Adrenal gland (tissue), 12 donors: ENCODE results near the gene MACF1. TPM values are rescaled to one million over a fixed set of nuclear protein-coding genes. Genes with fewer than 3 reads are reported as not detected.
"Not testable (repeated sequence)": the region's sequence is repeated elsewhere in the genome, so short reads cannot be mapped to it uniquely, and the experiment has no call there.

Experiments
- DNase-seq, 7 donors: peaks; one replicate each; pipeline ENCODE4 v3.0.0-alpha.2; 2019 to 2020
- H3K27ac ChIP-seq, 5 donors: fragments of 200-600 bp; sonication (generic) in 4 of 5; 1 replicate in 3 of 5; 2 replicates in 2 of 5; pipeline versions ENCODE4 v1.5.1 to v1.8.0; 2016 to 2020; ENCODE audit warnings: mild to moderate bottlenecking in 1 of 5
- H3K27me3 ChIP-seq: fragments of 200-600 bp; 2 replicates; pipeline ENCODE4 v1.8.0; 2021
- H3K36me3 ChIP-seq, 2 donors: fragments of 200-600 bp; replicated peaks in 1 of 2; 1 replicate in 1 of 2; 2 replicates in 1 of 2; pipeline versions ENCODE4 v1.5.1 to v1.8.0; 2018 to 2022
- H3K4me1 ChIP-seq, 2 donors: fragments of 200-600 bp; replicated peaks in 1 of 2; 1 replicate in 1 of 2; 2 replicates in 1 of 2; pipeline versions ENCODE4 v1.5.1 to v1.8.0; 2018 to 2021
- H3K4me3 ChIP-seq, 4 donors: fragments of 200-600 bp; sonication (generic) in 3 of 4; one replicate each; pipeline ENCODE4 v1.5.1; 2016 to 2018
- H3K9me3 ChIP-seq, 3 donors: fragments of 200-600 bp; sonication (generic) in 1 of 3; replicated peaks in 1 of 3; 1 replicate in 2 of 3; 2 replicates in 1 of 3; pipeline versions ENCODE4 v1.5.1 to v1.8.0; 2016 to 2021
- POLR2A ChIP-seq, 2 donors: fragments of 450-650 bp; IDR thresholded peaks; one replicate each; pipeline ENCODE4 v1.6.1; 2017; ENCODE audit warnings: antibody characterized with exemption in 2 of 2, mild to moderate bottlenecking in 2 of 2, moderate library complexity in 1 of 2
- WGBS, 4 donors: extraction: QIAGEN DNeasy Blood & Tissue Kit in 2 of 4; methylation state at CpG; one replicate each; pipeline versions ENCODE4 v1.1.5 to v1.1.7; 2013 to 2017; 5-methylcytosine and 5-hydroxymethylcytosine counted together
- intact Hi-C, 2 donors: fragments of 100-400 bp; cut with DNase I; formaldehyde crosslinking; loops; one replicate each; pipeline versions ENCODE4 v1.14.1 to v1.15.0; 2022 to 2023
- polyA plus RNA-seq, 3 donors: library from polyadenylated mRNA; stranded (reverse); fragments of 200-250 nt in 2 of 3; fragments of 350-450 nt in 1 of 3; fragmentation: Illumina TruSeq in 1 of 3; extraction: RNeasy Lipid Tissue Mini Kit (QIAGEN cat#74804) in 1 of 3; gene quantifications; one replicate each; pipeline ENCODE4 v1.2.3, GENCODE V29; 2013 to 2014
- total RNA-seq, 9 donors: library from RNA; depleted of rRNA in 4 of 9; stranded (reverse); fragments of >200 nt in 4 of 9; fragments of 120-200 nt in 1 of 9; fragmentation: NEBNext Ultra II Directional in 1 of 9; extraction: Animal tissue kit (Norgen Biotek cat#: 25700) in 1 of 9; gene quantifications; one replicate each; pipeline versions ENCODE4 v1.1.0 to v1.2.4, GENCODE V29; 2013 to 2023
- TF ChIP-seq, protein P1 (sequence below), 6 experiments: fragments of 450-650 bp in 4 of 6; fragments of 200-600 bp in 2 of 6; sonication (generic) in 1 of 6; IDR thresholded peaks; 1 replicate in 5 of 6; 2 replicates in 1 of 6; pipeline versions ENCODE4 v1.5.1 to v1.8.0; 2016 to 2021; ENCODE audit warnings: antibody characterized with exemption in 6 of 6, mild to moderate bottlenecking in 2 of 6, moderate library complexity in 1 of 6
- donor health status: healthy with polysubstance abuse.
- donor health status: Bipolar disorder and iron deficiency.
- donor health status: DM: yes; HTN: yes; CAD: no.
- donor health status: DM: no; HTN: no; CAD: no.
- donor health status: DM: no; HTN: no; CAD: no.
- donor health status: DM: yes; HTN: yes; CAD: no.

Gene MACF1
- total and polyA plus RNA-seq, 12 donors, result 85.1 to 334 (median 219) TPM

DNA sequence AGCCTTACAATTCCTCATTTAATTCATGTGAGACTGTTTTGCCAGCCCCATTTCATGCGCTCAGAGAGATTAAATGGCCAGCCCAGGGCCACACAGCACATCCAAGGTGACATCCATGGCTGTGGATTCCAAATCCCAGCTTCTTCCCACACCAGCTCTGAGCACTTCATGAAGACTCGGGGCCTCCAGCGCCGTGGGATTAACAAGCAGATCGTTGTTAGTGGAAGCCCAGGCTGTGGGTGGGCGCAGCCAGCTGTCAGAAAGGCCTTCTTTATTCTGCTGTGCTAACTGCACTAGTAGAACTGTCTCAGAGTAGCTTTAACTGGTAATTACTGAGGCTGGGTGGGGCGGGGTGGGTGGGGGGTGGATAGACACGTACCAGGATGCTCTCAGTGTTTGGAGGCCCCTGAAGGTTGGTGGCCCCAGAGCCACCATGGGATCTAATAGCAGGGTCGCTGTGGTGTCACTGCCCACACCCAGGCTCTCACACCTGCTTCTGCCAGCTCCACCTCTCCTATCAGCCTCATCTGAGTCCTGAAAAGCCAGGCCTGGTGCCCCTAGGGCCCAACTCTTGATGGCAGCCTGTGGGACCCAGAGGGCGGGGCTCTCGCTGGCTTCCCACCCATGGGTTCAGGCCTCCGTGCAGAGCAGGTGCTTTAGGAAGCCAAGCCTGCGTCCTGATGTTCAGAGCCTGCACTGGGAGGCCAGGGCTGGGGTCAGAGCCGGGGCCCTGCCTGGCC, 290.3 kb downstream of the MACF1 start:
- Histone ChIP-seq H3K4me1 (peaks cover 12 to 17% of the 10 kb centered on the region in 2 donors), H3K27me3 (no peaks in the 10 kb centered on the region), H3K36me3 (no peaks in the 10 kb centered on the region), H3K4me3 (no peak overlapping the region), H3K9me3 (no peaks in the 10 kb centered on the region), H3K27ac (no peak overlapping the region)
- TF ChIP-seq POLR2A (IDR thresholded peaks at IDR 0.05), result no peak
- TF ChIP-seq, protein P1, sequence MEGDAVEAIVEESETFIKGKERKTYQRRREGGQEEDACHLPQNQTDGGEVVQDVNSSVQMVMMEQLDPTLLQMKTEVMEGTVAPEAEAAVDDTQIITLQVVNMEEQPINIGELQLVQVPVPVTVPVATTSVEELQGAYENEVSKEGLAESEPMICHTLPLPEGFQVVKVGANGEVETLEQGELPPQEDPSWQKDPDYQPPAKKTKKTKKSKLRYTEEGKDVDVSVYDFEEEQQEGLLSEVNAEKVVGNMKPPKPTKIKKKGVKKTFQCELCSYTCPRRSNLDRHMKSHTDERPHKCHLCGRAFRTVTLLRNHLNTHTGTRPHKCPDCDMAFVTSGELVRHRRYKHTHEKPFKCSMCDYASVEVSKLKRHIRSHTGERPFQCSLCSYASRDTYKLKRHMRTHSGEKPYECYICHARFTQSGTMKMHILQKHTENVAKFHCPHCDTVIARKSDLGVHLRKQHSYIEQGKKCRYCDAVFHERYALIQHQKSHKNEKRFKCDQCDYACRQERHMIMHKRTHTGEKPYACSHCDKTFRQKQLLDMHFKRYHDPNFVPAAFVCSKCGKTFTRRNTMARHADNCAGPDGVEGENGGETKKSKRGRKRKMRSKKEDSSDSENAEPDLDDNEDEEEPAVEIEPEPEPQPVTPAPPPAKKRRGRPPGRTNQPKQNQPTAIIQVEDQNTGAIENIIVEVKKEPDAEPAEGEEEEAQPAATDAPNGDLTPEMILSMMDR (IDR thresholded peaks at IDR 0.05), result no peak
- intact Hi-C loops, result no loop called here
- peak in 1 of 7 donors; percentile 36 for DNase-seq
- 78 to 96% (median 92%) methylated on average over 4 to 13 of the region's 14 CpGs for WGBS, 4 donors

DNA sequence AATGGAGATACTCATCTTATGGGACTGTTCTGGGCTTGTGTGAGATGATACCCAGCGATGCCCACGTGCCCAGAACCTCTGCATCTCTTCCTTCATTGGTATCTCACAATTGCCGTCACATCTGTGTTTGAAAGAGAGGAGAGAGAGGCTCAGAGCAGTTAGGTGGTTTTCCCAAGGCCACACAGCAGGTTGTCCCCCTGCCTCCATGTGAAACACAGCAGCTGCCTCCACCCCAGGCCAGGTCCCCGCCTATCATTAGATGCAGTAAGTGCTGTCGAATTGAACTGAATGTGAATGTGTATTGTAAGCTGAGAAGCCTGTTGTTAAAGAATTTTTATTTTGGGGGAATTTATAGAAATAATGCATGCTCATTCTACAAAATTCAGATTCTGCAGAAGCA, 292.0 kb downstream of the MACF1 start:
- H3K9me3 ChIP-seq, DNase-seq, H3K4me1 ChIP-seq, intact Hi-C loops, H3K36me3 ChIP-seq, H3K4me3 ChIP-seq, H3K27me3 ChIP-seq, H3K27ac ChIP-seq: not testable (repeated sequence)
- WGBS, 4 donors, result 92 to 97% (median 95%) methylated on average over 4 to 5 of the region's 5 CpGs

DNA sequence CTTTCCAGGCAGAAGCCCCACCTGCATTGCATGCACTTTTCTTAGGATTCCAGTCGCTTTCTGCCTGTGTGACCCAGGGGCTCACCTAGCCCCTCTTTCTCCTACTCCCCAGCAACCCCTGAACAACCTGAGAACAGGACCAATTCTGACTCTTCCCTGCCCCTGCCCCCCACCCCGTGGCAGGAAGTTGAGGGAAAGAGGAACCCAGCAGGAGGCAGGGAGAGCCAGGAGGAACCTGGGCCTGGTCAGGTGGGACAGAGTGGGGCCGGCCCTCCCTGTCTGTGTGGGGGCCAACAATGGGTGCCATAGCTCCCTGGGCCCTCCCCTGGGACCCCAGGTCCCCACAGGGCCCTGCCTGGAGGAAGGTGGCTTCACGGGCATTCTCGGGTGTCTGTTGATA, 293.1 kb downstream of the MACF1 start:
- intact Hi-C loops, result no loop called here
- no peak overlapping the region for H3K4me3 ChIP-seq
- H3K9me3 ChIP-seq, result no peaks in the 10 kb centered on the region
- peaks cover 5 to 9% of the 10 kb centered on the region in 2 donors for H3K4me1 ChIP-seq
- 54 to 100% (median 71%) methylated on average over 2 to 5 of the region's 5 CpGs for WGBS, 4 donors
- no peak overlapping the region for H3K27ac ChIP-seq
- no peaks in the 10 kb centered on the region for H3K36me3 ChIP-seq
- no peak for DNase-seq
- H3K27me3 ChIP-seq, result no peaks in the 10 kb centered on the region
- TF ChIP-seq, protein P1 (IDR thresholded peaks at IDR 0.05), result no peak
- no peak for TF ChIP-seq POLR2A (IDR thresholded peaks at IDR 0.05)

DNA sequence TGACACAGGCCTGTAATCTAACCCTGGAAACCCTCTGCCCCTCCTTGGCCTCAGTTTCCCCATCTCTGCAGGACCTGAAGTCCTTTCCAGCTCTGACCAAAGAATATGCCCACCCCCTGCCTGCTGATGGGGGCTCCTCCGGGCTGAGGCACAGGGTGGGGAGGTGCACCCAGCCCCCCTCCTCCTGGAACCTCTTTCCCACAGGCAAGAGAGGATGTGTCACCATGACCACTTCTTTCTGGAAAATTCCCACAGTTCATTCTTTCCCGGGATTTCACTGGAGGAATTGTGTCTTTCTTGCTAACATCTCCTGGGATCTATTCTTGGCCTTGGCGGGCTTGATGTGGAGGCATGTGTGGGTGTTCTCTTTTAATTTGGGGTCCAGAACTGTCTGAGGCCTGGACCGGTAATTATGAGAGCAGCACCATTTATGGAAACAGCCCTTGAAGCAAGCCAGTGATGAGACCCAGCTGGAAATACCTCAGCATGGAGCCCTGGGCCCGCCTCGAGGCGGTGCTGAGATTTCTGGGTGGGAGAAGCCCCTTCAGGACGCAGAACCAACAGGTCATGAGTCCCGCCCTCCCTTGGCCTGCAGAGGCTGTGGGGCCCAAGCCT, 293.7 kb downstream of the MACF1 start:
- H3K27me3 ChIP-seq, H3K4me1 ChIP-seq, intact Hi-C loops, H3K9me3 ChIP-seq, H3K36me3 ChIP-seq, DNase-seq, H3K4me3 ChIP-seq: not testable (repeated sequence)
- H3K27ac ChIP-seq, result peak overlapping the region in 1 of 5 donors; percentile 52
- 59 to 88% (median 81%) methylated on average over 4 to 8 of the region's 9 CpGs for WGBS, 4 donors

DNA sequence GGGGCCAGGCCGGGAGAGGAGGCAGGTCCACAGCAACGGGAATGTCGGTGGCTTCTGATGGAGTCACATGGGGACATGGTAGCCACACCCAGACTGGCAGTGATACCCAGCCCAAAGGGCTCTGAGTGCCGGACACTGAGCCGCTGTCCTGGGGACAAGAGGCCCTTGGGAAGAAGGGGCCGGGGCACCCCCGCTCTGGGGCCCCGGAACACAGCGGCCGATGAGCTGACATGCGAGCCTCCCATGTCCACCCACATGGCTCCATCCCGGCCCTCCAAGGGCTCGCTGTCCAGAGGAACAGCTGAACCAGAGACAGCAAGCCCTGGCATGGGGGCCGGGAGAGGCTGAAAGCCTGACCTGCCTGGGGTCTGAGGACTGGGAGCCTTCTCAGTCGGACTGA, 294.3 kb downstream of the MACF1 start:
- H3K4me1 ChIP-seq, DNase-seq, intact Hi-C loops, H3K27me3 ChIP-seq, H3K9me3 ChIP-seq, H3K27ac ChIP-seq, H3K36me3 ChIP-seq, H3K4me3 ChIP-seq: not testable (repeated sequence)
- 86 to 90% methylated on average over 10 to 11 of the region's 15 CpGs; no CpG with 5 or more reads in 2 of the 4 donors for WGBS, 4 donors
